CD4-positive, alpha-beta T cell treated with Interleukin-2 at 100 ng/mL for 4 hours (primary cell): ENCODE measurements around the gene SNIP1.
A peak's percentile ranks its signal among the peaks of the same experiment; 100 is the strongest.
"Not testable (repeated sequence)": the region's sequence is repeated elsewhere in the genome, so short reads cannot be mapped to it uniquely, and the experiment has no call there.

Experiments
- DNase-seq: peaks from one replicate; pipeline ENCODE4 v3.0.0-alpha.2; 2020; ENCODE audit warnings: low spot score

Gene SNIP1

GRCh38 chr1:37553927-37554808 is at the start of gene SNIP1:
Gene SNIP1, minus strand, starts transcription at chr1:37554293. Its CDS starts 64 bp downstream, at chr1:37554229.
- peak; percentile 93 for DNase-seq

GRCh38 chr1:37602750-37603694 is 48.9 kb upstream of the SNIP1 start:
- DNase-seq: peak; percentile 60

GRCh38 chr1:37601441-37601840 is 47.3 kb upstream of the SNIP1 start:
- DNase-seq: no peak

GRCh38 chr1:37599940-37600339 is 45.8 kb upstream of the SNIP1 start:
- no peak for DNase-seq

GRCh38 chr1:37596182-37596667 is 42.1 kb upstream of the SNIP1 start:
- peak; percentile 31 for DNase-seq

GRCh38 chr1:37595440-37596181 is 41.5 kb upstream of the SNIP1 start, which contains the start of gene GNL2:
Gene GNL2, minus strand, starts transcription at chr1:37595937. Its CDS starts 115 bp downstream, at chr1:37595822.
- peak; percentile 96 for DNase-seq

- no peak for DNase-seq
Measured at GRCh38 chr1:37593726-37594125, 39.6 kb upstream of the SNIP1 start.

GRCh38 chr1:37588939-37589338 is 34.8 kb upstream of the SNIP1 start:
- DNase-seq: no peak

- DNase-seq: not testable (repeated sequence)
Measured at GRCh38 chr1:37584544-37584943, 30.5 kb upstream of the SNIP1 start.

GRCh38 chr1:37575692-37576091 is 21.6 kb upstream of the SNIP1 start:
- DNase-seq: no peak

GRCh38 chr1:37574834-37575480 is 20.9 kb upstream of the SNIP1 start:
- no peak for DNase-seq

GRCh38 chr1:37570528-37571334 is 16.6 kb upstream of the SNIP1 start:
- DNase-seq: no peak

- no peak for DNase-seq
Measured at GRCh38 chr1:37567023-37567422, 12.9 kb upstream of the SNIP1 start.

GRCh38 chr1:37564892-37565291 is 10.8 kb upstream of the SNIP1 start:
- no peak for DNase-seq

GRCh38 chr1:37562984-37563383 is 8.9 kb upstream of the SNIP1 start:
- DNase-seq: no peak

GRCh38 chr1:37561133-37562132 is 7.3 kb upstream of the SNIP1 start:
- DNase-seq: peak; percentile 27

GRCh38 chr1:37560401-37561132 is 6.5 kb upstream of the SNIP1 start:
- no peak for DNase-seq

- DNase-seq: not testable (repeated sequence)
Measured at GRCh38 chr1:37559957-37560379, 5.9 kb upstream of the SNIP1 start.
